Measurements from ENCODE around the gene SERBP1.

The SERBP1 gene

GRCh38 chr1:67436511-67437055, 6.4 kb upstream of the SERBP1 start:
- no peak overlapping the region for H3K4me2 ChIP-seq (ENCODE audit: low read length)
- no peak overlapping the region for H2AFZ ChIP-seq
- H3K9ac ChIP-seq = no peak overlapping the region
- H3K27me3 ChIP-seq (ENCODE audit: control insufficient read depth, insufficient read depth, low read length) = no peaks in the 10 kb centered on the region
- no peaks in the 10 kb centered on the region for H3K79me2 ChIP-seq
- no peak overlapping the region for H3K27ac ChIP-seq
- H3K36me3 ChIP-seq (ENCODE audit: control insufficient read depth, insufficient read depth, low read length) = no peaks in the 10 kb centered on the region
- peaks cover 3% of the 10 kb centered on the region for H3K4me1 ChIP-seq
- TF ChIP-seq CTCF (IDR thresholded peaks at IDR 0.05) = no peak
- H3K4me3 ChIP-seq (ENCODE audit: low read depth, low read length) = no peak overlapping the region
- H3K9me3 ChIP-seq (ENCODE audit: control insufficient read depth, low read length) = no peaks in the 10 kb centered on the region

- Histone ChIP-seq H3K27ac (no peak overlapping the region), H3K4me3 (ENCODE audit: low read depth, low read length) (no peak overlapping the region), H2AFZ (no peak overlapping the region), H3K9me3 (ENCODE audit: control insufficient read depth, low read length) (no peaks in the 10 kb centered on the region), H3K79me2 (peaks cover 6% of the 10 kb centered on the region), H3K27me3 (ENCODE audit: control insufficient read depth, insufficient read depth, low read length) (no peaks in the 10 kb centered on the region), H3K9ac (no peak overlapping the region), H3K4me2 (ENCODE audit: low read length) (no peak overlapping the region), H3K36me3 (ENCODE audit: control insufficient read depth, insufficient read depth, low read length) (peaks cover under 1% of the 10 kb centered on the region), H3K4me1 (peaks cover 3% of the 10 kb centered on the region)
- no peak for TF ChIP-seq CTCF (IDR thresholded peaks at IDR 0.05)
Measured at GRCh38 chr1:67434491-67434890, 4.3 kb upstream of the SERBP1 start.

DNA sequence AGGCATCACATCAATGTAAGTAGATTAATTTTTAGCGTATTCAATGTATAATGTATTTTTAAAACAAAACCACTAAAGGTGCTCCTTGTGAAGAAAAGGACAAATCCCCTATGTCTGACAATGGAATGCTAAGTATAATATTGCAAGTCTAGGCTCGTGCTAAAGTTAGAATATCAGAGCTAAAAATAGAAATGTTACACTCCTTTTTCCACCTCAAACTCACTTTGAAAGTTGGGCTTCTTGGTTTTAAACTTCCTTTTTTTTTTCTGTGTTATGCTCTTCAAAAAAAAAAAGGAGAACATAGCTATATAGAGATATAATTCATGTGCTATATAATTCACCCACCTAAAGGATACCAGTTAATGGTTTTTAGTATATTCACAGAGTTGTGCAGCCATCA, 3.6 kb upstream of the SERBP1 start:
- TF ChIP-seq CTCF (IDR thresholded peaks at IDR 0.05) = no peak

GRCh38 chr1:67432745-67433144, 2.5 kb upstream of the SERBP1 start:
- no peak overlapping the region for H3K4me2 ChIP-seq (ENCODE audit: low read length)
- peaks cover 3% of the 10 kb centered on the region for H3K36me3 ChIP-seq (ENCODE audit: control insufficient read depth, insufficient read depth, low read length)

More for the DNA sequence above, 3.6 kb upstream of the SERBP1 start:
- Histone ChIP-seq H3K4me1 (peaks cover 3% of the 10 kb centered on the region), H3K36me3 (ENCODE audit: control insufficient read depth, insufficient read depth, low read length) (peaks cover 3% of the 10 kb centered on the region), H2AFZ (no peak overlapping the region), H3K4me2 (ENCODE audit: low read length) (no peak overlapping the region), H3K27ac (peak overlapping the region; percentile 44), H3K79me2 (peaks cover 13% of the 10 kb centered on the region), H3K4me3 (ENCODE audit: low read depth, low read length) (no peak overlapping the region), H3K9ac (no peak overlapping the region), H3K27me3 (ENCODE audit: control insufficient read depth, insufficient read depth, low read length) (no peaks in the 10 kb centered on the region), H3K9me3 (ENCODE audit: control insufficient read depth, low read length) (no peaks in the 10 kb centered on the region)

More at GRCh38 chr1:67432745-67433144, 2.5 kb upstream of the SERBP1 start:
- Histone ChIP-seq H2AFZ (no peak overlapping the region), H3K27ac (peak overlapping the region; percentile 44), H3K27me3 (ENCODE audit: control insufficient read depth, insufficient read depth, low read length) (no peaks in the 10 kb centered on the region), H3K9ac (no peak overlapping the region), H3K4me3 (ENCODE audit: low read depth, low read length) (no peak overlapping the region), H3K9me3 (ENCODE audit: control insufficient read depth, low read length) (no peaks in the 10 kb centered on the region), H3K79me2 (peaks cover 15% of the 10 kb centered on the region), H3K4me1 (peaks cover 3% of the 10 kb centered on the region)
- TF ChIP-seq CTCF (IDR thresholded peaks at IDR 0.05) = no peak
